ENCODE data around the gene PIEZO1. TPM values are rescaled to one million over a fixed set of nuclear protein-coding genes. Genes with fewer than 3 reads are reported as not detected.

Gene PIEZO1
- polyA plus RNA-seq, 2 of the 4 experiments (the other 2 are of a cell fraction): 26.1 to 84.7 TPM

DNA sequence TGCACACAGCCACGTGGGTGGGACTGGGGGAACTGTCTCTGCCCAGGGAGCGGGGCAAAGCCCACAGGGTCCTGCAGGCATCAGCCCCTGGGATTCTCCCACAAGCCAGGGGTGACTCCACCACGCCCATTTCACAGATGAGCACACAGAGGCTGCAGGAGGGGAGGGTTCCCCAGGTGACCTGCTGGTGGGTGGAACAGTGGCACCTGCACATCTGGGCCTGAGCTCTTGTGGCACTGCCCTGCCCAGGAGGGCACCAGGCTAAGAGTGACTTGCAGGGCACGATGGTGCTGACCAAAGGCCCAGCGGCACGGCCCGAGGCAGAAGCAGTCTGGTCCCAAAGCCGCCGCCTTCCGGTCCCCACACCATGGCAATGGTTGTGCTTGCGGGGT lies 23.9 kb downstream of the PIEZO1 start:
- Histone ChIP-seq H3K9me3 (no peaks in the 10 kb centered on the region), H3K4me2 (no peak overlapping the region), H3K4me3 (no peak overlapping the region), H3K27ac (no peak overlapping the region), H3K4me1 (peaks cover 29% of the 10 kb centered on the region)
- DNase-seq (ENCODE audit: low read depth in 1 of 2, low spot score in 1 of 2): no peak
- no peak for ATAC-seq
- TF ChIP-seq RCOR1 (IDR thresholded peaks at IDR 0.05; ENCODE audit: low read depth, low read length): no peak
- no peak for TF ChIP-seq TFCP2L1 (CRISPR knock-in tag; IDR thresholded peaks at IDR 0.05)
- TF ChIP-seq EHF (CRISPR knock-in tag; IDR thresholded peaks at IDR 0.05): no peak
- TF ChIP-seq, protein P1, sequence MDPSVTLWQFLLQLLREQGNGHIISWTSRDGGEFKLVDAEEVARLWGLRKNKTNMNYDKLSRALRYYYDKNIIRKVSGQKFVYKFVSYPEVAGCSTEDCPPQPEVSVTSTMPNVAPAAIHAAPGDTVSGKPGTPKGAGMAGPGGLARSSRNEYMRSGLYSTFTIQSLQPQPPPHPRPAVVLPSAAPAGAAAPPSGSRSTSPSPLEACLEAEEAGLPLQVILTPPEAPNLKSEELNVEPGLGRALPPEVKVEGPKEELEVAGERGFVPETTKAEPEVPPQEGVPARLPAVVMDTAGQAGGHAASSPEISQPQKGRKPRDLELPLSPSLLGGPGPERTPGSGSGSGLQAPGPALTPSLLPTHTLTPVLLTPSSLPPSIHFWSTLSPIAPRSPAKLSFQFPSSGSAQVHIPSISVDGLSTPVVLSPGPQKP (IDR thresholded peaks at IDR 0.05; ENCODE audit: low read depth, low read length): no peak
- TF ChIP-seq CBX2 (IDR thresholded peaks at IDR 0.05; ENCODE audit: borderline replicate concordance, low read depth): no peak
- TF ChIP-seq ZFP36 (IDR thresholded peaks at IDR 0.05; ENCODE audit: borderline replicate concordance, partially characterized antibody): no peak
- TF ChIP-seq, protein P2, sequence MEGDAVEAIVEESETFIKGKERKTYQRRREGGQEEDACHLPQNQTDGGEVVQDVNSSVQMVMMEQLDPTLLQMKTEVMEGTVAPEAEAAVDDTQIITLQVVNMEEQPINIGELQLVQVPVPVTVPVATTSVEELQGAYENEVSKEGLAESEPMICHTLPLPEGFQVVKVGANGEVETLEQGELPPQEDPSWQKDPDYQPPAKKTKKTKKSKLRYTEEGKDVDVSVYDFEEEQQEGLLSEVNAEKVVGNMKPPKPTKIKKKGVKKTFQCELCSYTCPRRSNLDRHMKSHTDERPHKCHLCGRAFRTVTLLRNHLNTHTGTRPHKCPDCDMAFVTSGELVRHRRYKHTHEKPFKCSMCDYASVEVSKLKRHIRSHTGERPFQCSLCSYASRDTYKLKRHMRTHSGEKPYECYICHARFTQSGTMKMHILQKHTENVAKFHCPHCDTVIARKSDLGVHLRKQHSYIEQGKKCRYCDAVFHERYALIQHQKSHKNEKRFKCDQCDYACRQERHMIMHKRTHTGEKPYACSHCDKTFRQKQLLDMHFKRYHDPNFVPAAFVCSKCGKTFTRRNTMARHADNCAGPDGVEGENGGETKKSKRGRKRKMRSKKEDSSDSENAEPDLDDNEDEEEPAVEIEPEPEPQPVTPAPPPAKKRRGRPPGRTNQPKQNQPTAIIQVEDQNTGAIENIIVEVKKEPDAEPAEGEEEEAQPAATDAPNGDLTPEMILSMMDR (IDR thresholded peaks at IDR 0.05): no peak
- no peak for TF ChIP-seq JUN (IDR thresholded peaks at IDR 0.05)
- TF ChIP-seq NR3C1 (IDR thresholded peaks at IDR 0.05): no peak
- TF ChIP-seq RARB (CRISPR knock-in tag; IDR thresholded peaks at IDR 0.05): no peak
- TF ChIP-seq NFE2L2 (conservative IDR thresholded peaks at IDR 0.05; ENCODE audit: low read length): no peak
- no peak for TF ChIP-seq HOXA7 (CRISPR knock-in tag; IDR thresholded peaks at IDR 0.05)
- TF ChIP-seq ZNF302 (CRISPR knock-in tag; IDR thresholded peaks at IDR 0.05): no peak
- no peak for TF ChIP-seq BHLHE40 (IDR thresholded peaks at IDR 0.05; ENCODE audit: low read depth, low read length)
- TF ChIP-seq JUNB (IDR thresholded peaks at IDR 0.05): no peak
- TF ChIP-seq FOXS1 (CRISPR knock-in tag; IDR thresholded peaks at IDR 0.05): no peak
- FAIRE-seq: no peak
- 83% methylated on average over 10 of the region's 11 CpGs for WGBS (ENCODE audit: missing lambda C conversion rate)
- CTCF ChIA-PET: interaction anchor here (2.4 to 31.8 kb wide), 2 partner anchors 9 to 19 kb away, joined by 6 to 596 read pairs; no protein-coding TSS in a partner anchor
- POLR2A ChIA-PET: no interaction called here

DNA sequence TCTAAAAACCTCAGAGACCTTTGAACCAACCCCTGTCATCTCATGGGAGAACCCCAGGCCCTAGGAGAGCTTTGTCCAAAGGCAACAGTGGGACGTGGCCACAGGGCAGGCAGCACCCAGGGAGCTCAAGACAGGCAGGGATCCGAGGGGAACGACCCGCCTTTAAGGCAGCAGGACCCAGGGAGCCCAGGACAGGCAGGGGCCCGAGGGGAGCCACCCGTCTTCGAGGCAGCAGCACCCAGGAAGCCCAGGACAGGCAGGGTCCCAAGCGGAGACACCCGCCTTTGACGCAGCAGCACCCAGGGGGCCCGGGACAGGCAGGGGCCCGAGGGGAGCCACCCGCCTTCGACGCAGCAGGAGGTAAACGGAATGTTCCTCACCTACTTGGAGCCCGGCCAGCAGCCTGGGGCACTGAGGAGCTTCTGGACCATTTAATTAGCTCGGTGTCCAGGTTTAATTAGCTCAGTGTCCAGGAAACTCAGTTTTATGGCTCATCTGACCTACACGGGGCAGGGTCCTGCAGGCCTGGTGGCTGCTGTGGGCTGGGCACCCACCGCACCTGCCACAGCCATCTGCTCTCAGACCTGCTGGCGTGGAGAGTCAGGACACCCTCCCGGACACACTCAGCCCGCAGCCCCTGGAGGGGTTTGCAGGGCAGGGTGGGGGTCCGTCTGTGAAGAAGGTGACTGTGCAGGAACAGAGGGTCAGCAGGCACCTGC lies 24.4 kb downstream of the PIEZO1 start:
- CTCF ChIA-PET: interaction anchor here (0.7 to 31.8 kb wide), 4 partner anchors 10 to 1233 kb away, joined by 3 to 596 read pairs (median 5); no protein-coding TSS in a partner anchor
- POLR2A ChIA-PET: no interaction called here
- FAIRE-seq (no peak), DNase-seq (ENCODE audit: low read depth in 1 of 2, low spot score in 1 of 2) (no peak), ATAC-seq (no peak)
- Histone ChIP-seq H3K4me2 (no peak overlapping the region), H3K9me3 (no peaks in the 10 kb centered on the region), H3K4me1 (peaks cover 24% of the 10 kb centered on the region), H3K27ac (no peak overlapping the region), H3K4me3 (no peak overlapping the region)
- WGBS (ENCODE audit: missing lambda C conversion rate): 90% methylated on average over 13 of the region's 24 CpGs
- TF ChIP-seq FOXS1 (CRISPR knock-in tag; IDR thresholded peaks at IDR 0.05): no peak
- TF ChIP-seq JUNB (IDR thresholded peaks at IDR 0.05): no peak
- TF ChIP-seq, protein P3, sequence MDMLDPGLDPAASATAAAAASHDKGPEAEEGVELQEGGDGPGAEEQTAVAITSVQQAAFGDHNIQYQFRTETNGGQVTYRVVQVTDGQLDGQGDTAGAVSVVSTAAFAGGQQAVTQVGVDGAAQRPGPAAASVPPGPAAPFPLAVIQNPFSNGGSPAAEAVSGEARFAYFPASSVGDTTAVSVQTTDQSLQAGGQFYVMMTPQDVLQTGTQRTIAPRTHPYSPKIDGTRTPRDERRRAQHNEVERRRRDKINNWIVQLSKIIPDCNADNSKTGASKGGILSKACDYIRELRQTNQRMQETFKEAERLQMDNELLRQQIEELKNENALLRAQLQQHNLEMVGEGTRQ (IDR thresholded peaks at IDR 0.05): no peak
- TF ChIP-seq, protein P4, sequence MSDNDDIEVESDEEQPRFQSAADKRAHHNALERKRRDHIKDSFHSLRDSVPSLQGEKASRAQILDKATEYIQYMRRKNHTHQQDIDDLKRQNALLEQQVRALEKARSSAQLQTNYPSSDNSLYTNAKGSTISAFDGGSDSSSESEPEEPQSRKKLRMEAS (IDR thresholded peaks at IDR 0.05): no peak
- no peak for TF ChIP-seq CHD2 (IDR thresholded peaks at IDR 0.05; ENCODE audit: low read length, partially characterized antibody)
- TF ChIP-seq ESRRA (IDR thresholded peaks at IDR 0.05; ENCODE audit: borderline replicate concordance, low read length): no peak
- TF ChIP-seq HOXB5 (CRISPR knock-in tag; IDR thresholded peaks at IDR 0.05): no peak
- TF ChIP-seq HEYL (CRISPR knock-in tag; IDR thresholded peaks at IDR 0.05): no peak
